ENCODE results near the gene ENAH.
"Not testable (repeated sequence)": the region's sequence is repeated elsewhere in the genome, so short reads cannot be mapped to it uniquely, and the experiment has no call there.

Gene ENAH

DNA sequence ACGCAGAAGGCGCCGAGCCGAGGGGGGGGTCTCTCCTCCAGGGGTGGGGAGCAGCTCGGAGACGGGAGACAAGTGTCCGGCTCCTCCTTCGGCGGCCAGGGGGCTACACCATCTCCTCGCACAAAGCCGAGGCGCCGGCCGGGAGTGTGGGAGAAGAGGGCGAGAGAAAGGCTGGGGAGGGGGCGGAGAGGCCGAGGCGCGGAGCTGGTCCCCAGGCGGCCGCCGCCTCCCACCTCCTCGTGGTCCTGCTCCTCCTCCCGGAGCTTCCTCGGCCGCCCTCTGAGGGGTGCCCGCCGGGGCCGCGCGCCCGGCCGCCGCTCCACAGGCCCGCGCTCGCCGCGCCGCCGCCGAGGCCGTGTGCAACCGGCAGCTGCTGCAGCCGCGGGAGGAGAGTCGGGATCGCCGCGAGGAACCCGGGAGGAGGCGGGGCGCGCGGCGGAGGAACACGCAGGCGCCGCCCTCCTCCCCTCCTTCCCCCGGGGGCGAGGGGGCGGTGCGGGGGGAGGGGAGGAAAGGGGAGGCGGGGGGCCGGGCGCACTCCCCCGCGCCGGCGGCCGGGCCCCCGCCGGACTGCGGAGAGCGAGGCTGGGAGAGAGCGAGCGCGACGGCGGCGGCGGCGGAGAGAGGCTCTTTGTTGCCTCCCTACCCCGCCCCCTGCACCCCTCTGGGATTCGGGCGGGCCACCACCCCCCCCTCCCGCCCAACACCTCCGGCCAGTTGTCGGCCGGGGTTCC lies at the start of gene ENAH:
TSS of gene ENAH (minus strand) at position 395 of the 734 bp plus-strand sequence. CDS start 433 bp downstream, outside the sequence.
- DNase-seq: peak; percentile 90

DNA sequence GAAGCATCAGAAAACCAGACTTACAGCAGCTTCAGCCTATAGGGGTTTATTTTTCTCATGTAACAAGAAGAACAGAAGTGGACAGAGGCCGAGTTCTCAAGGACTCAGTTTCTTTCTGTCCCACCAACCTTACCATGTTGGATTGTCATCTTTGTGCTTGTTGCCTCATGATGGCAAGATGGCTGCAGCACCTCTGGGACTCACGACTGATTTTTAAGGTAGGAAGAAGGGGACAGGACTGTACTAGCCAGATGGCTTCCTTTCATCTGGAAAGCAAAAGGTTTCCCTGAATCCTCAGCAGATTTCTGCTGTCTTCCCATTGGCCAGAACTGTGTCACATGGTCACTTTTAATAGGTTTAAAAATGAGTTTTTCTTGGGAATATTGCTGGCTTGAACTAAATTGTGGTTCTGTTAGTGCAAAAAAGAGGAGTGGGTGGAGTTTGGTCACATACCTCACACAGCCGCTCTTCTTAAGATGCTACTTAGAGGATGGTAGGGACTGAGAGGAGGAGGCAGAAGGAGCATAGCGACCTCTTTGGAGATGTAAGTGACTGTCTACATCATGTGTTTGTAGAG lies 48.1 kb upstream of the ENAH start:
- DNase-seq: peak; percentile 72

DNA sequence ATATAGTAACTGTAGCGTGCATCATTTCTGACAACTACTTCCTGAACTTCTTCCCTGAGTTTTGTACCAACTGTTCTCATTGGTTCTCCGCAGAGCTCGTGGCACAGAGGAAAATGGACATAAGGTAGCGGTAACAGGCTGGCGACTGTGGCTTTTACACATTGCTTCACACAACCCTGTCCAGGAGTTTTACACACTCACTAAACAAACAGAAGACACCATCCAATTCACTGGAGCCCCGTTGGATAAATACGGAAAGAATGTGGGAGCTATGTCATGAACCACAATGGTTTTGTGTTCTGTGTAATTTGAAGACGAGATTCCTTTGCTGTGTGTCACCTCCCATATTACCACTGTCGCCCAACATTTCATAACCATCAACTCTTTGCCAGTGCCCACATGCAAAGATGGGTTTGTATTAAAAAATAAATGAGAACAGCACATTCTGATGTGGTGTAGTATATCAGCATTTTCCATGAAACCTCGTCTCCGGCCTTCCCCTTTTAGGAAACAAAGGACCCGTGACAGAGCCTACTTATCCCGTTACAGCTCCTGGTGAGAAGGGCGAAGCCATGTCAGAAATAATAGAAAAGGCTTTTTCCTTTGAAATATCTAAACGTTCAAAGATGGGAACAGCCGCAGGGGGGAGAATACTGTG lies 47.4 kb upstream of the ENAH start:
- DNase-seq: peak; percentile 100

DNA sequence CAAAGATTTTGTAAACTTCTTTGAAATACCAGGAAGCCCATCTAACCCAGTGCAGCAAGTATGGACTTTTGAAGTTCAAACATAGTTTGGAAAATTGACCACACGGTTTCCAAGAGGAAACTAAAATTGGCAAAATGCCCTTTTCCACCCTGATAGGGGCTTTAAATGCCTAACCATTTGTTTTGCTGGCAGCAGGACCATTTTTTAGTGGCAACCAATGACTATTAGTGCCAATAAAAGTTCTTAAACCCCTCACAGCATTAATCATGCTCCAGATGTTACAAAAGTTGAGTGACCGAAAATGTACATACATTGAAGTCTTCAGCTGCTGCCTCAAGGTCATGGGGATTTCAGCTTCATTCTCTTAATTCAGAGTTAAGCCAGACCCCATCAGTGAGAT lies 46.4 kb upstream of the ENAH start:
- DNase-seq: peak; percentile 24

DNA sequence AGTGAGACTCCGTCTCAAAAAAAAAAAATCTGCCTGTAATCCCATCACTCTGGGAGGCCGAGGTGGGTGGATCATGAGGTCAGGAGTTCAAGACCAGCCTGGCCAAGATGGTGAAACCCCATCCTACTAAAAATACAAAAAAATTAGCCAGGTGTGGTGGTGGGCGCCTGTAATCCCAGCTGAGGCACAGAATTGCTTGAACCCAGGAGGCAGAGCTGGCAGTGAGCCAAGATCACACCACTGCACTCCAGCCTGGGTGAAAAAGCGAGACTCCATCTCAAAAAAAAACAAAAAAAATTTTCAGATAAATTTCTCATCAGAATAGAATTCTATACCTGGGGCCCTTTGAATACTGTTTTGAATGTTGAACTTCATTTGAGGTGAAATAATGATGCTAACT lies 45.3 kb upstream of the ENAH start:
- not testable (repeated sequence) for DNase-seq

DNA sequence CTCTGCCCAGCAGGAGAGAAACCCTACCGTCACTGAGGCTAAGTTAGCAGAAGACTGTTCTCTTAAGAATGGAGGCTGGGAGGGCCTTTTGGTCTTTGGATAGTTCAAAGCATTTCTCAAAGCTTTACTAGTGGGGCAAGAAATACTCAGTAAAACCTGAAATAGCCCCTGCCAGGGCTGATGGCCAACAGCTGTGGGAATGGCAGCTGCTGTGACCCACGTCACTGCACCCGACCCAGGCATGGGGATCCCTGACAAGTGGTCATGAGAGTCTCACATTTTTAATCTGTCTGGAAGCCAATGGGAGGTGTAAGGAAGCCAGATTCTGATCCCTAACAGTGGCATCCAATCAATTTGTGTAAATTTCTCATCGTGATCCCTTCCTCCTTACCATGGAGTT lies 44.5 kb upstream of the ENAH start:
- no peak for DNase-seq

DNA sequence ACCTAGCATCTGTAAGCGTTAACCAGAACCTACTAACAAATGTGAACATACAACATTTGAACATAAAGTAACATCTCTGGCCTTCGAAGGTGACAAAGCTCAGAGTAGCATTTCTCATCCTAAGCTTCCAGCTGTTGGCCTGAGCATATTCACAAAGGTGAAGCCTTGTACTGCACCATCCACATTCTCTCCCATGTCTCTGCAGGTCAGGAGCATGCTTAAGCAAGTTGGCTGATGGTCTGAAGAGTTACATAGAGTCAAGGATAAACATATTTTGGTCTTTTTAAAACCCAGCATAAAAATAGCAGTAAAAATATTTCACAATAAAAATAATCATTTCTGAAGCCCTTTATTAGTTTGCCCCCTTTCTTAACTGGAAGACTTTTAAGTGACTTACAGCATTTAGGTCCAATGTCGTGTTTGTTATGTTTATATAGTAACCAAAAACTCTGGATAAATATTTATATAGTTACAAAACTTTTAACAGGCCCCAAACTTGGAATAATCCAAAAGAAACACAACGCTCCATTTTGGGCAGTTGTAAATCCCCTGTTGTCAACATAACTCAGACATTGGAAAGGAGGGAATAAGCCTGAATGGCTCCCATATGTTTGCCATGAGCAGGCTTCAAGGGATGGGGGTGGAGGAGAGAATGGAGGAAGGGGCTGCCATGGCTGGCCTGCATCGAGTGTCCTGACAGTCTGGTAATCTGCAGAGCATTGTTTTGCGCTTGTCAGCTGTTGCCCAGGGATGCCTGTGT lies 42.8 kb upstream of the ENAH start:
- peak; percentile 42 for DNase-seq

DNA sequence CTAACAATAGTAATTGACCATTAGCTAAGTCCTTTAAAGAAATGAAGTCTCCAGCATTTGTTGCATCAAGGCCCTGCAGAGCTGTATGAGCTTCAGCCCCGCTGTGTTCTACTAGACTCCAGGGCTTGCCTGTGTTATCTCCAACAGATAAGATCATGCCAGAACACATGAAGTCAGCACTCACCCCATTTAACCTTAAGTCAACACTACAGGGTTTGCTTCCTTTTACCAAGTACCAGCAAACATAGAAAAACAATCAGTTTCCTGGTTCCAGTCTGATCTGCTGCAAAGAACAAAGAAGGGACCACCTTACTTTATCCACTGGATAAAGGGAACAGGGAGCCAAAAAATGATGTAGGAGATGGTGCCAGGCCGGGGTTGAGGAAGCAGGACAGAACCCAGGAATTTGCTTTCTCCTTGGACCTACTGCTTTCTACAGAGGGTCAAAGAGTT lies 41.3 kb upstream of the ENAH start:
- DNase-seq: peak; percentile 48

DNA sequence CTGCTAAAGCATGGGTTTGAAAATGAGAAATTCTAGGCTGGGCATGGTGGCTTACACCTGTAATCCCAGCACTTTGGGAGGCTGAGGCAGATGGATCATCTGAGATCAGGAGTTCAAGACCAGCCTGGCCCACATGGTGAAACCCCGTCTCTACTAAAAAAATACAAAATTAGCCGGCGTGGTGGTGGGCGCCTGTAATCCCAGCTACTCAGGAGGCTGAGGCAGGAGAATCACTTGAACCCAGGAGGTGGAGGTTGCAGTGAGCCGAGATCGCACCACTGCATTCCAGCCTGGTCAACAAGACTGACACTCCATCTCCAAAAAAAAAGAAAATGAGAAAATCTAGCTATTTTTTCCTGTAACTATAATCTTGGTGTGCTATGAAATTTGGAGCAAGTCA lies 40.8 kb upstream of the ENAH start:
- not testable (repeated sequence) for DNase-seq

DNA sequence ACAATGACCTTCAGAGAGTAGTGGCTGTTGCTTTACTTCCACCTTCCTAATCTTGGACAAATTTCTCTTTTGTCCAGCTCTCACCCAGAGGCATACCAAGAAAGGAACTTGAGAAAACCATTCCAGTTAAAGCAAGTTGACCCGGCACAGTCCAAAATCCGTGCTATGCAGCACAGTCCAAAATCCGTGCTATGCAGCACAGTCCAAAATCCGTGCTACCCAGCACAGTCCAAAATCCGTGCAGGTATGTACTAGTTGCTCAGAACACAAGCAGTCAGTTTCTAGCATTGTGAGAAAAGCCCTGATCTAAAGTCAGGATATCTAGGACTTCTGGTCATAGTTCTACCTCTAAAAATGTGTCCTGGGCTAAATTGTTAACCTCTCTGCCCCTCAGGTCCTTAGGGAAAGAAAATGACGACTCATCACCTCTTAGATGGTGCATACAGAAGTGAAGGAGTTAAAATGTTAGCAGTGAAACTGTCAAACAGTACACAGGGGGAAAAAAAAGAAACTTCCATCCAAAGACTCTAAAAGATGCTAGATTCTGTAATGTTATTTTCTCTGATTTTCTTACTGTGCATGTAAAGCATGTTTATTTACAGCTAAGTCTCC lies 40.3 kb upstream of the ENAH start:
- no peak for DNase-seq

DNA sequence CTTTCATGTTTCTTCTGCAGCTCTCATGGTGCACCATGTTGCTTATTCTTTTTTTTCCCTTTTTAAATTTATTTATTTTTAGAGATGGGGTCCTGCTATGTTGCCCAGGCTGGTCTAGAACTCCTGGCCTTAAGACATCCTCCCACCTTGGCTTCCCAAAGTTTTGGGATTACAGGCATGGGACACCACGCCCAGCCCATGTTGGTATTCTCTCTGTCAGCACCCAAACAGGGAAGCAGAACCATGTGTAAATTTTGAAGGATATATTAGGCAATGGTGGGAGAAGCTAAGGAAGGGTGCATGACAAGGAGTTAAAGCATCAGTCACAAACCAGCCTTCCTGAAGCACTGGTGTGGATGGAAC lies 39.6 kb upstream of the ENAH start:
- DNase-seq: no peak

DNA sequence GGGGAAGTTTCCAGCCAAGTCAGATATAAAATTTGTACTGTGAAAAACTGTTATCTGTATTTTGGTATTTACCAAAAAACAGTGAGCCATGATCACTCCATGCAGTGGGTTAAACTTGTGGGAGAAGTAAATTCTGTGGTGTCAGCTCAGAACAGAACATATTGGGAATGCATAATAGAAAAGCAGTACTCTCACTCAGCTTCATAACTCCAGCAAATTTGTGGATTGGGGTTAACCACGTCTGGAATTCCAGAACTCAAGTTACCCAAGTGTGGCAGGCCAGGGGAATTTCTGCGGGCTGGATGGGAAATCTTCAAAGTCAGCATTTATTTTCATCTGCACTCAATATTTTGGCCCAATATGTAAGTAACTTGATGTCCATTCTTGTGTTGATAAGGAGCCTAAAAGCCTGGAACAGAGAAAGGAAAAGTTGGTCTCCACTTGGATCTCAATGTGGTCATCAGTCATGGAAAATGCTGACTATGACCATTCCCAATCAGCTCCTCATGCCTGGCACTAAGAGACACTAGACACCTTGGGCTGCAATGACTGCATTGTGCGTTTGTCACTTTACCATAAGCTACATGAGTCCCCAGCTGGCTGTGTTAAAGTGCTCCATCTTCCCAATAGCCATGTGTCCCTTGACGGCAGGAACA lies 39.1 kb upstream of the ENAH start:
- peak; percentile 95 for DNase-seq

DNA sequence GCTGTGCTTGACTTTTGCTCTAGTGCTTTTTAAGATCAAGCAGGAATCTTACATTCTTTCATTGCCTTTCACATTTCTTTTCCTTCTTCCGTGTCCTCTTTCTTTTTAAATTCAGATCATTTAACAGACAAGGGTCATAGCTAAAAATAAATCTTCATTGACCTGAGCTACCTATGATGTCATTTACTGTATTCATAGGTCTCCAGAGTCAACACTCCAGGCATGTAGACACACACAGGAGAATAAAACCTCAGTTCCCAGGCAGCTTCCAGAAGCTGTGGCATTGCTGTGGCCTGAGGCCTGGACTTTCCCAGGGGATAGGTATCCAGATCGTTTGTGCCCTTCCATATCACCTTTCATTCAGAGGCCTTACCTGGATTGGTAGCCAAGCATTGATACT lies 38.5 kb upstream of the ENAH start:
- DNase-seq: peak; percentile 66

DNA sequence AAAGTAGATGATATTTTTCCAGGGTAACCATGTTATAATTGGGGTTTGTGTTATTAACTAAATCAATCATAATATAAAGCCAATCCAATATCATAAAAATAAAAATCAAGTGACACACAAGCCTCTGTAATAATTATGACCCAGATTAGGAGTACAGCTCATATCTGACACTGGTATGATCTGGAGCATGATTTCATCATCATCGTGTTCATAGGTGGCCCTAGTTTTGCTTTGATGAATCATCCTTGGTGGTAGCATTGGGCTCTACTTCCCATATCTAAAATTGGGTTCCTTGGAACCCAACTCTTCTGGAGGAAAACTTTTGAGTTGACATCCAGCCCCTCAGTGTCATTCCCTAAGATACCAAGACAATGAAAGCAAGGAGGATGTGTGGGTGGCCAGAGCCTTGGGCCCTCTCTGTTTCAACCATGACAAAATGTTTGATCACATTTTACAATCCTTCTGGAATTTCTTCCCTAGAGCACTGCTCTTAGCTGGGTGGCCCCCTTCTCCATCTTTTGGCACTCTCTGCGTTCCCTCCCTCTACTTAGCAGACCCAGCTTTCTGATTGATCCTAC lies 37.0 kb upstream of the ENAH start:
- DNase-seq: peak; percentile 57

DNA sequence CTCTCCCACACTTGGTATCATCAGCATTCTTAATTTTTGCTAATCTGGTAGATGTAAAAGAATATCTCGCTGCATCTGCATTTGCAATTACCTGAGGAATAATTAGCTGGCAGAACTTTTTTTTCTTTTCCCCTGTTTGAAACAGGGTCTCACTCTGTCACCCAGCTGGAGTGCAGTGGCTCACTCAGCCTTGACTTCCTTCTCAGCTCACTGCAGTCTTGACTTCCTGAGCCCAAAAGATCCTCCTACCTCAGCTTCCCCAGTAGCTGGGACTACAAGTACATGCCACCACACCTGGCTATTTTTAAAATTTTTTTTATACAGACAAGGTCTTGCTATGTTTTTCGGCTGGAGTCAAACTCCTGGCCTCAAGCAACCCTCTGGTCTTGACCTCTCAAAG lies 35.4 kb upstream of the ENAH start:
- no peak for DNase-seq

DNA sequence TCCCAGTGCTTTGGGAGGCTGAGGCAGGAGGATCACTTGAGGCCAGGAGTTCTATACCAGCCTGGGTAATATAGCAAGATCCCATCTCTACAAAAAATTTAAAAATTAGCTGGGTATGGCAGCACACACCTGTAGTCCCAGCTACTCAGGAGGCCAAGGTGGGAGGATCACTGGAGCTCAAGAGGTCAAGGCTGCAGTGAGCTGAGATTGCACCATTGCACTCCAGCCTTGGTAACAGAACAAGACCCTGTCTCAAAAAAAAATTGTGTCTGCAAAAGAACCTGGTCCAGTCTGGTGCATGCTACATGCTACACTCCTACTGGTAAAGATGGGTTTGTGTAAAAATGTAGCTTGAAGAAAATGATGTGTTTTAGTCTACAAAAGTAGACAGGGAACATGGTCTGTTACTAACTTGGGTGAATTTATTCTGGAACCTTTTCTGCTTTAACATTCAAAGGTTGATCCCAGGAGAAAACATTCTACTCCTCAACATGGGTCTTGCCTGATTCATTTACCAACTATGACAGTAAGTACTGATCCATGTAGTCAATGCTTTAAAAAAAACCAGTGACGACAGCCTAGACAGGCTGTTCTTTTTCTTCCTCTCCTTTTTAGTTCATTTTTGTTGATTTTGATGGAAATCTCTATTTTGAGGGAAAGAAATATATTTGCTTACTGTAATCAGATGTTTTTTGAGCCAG lies 32.7 kb upstream of the ENAH start:
- peak; percentile 49 for DNase-seq

DNA sequence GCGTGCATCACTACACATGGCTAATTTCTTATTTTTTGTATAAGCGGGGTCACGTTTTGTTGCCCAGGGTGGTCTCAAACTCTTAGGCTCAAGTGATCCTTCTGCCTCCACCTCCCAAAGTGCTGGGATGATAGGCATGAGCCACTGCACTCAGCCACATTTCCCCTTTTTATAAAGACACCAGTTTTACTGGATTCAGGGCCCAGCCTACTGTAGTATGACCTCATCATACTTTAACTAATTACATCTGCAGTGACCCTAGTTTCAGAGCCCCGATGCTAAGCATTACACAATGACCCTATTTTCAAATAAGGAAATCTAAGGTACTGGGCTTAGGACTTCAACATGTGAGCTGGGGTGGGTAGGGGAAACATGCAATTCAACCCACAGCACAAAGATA lies 31.8 kb upstream of the ENAH start:
- no peak for DNase-seq

DNA sequence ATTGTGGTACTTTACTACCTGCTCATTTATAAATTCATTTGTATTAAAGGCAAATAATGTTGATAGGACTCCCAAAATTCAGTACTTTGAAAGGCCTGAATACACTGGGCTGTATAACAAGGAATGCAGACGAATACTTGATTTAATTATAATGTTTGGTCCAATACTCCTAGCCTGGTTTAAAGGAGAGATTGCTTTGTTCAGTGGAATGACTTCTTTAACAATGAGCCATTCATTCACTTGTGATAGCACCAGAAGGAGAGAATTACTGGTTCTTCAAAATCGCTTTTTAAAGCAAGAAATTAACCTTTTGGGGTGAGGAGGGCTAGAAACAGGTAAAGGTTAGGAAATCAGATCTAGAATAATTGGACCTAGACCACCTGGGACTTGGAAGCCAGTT lies 28.3 kb upstream of the ENAH start:
- no peak for DNase-seq

DNA sequence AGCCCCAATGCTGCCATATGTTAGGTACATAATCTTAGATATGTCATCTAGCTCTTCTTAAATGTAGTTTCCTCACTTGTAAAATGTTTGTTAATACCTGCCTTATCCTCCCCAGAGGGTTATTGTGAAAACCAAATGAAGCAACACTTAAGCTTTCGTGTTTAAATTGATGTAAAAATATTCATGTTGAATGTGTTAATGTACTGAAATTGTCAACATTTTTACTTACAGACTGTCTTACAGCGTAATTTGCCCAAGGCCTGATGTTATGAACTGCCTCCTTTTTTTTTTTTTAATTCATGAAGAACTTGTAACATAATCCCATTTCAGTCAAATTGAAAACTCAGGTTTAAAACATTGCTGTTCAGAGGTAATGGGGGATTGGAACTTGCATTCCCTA lies 25.6 kb upstream of the ENAH start:
- no peak for DNase-seq

DNA sequence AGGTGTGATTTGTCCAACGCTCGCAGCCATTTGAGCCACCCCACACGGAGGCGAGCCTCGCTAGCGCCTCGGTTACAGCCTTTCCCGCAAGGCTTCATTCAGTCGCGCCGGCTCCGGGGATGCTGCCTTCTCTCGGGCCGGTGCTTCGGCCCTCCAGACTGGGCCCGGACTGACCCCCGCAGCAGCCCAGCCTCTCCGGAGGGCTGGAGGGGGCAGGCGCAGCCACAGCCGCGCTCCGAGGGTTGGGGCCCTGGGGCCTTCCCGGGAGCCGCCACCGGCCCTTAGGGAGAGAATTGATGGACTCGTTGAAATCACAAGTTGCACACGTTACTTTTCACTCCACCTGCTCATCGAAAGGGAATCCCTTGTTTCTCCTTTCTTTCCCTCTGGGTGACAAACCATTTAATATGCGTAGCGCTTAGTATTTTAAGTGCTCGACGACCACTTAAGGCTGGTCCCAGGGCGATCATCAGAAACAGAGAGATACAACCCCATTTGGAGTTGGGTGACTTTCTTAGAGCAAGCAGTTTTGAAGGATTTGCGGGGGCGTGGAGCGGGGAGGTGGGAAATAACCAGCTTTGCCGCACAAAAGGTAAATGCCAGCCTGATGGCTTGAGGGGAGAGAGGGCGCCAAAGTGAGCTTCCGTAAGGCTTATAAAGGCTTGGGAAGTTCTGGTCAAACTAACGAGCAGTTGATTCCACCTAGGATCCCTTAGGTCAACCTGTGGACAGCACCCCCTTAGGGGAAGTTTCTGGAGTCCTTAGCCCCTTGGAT lies 24.6 kb upstream of the ENAH start:
- no peak for DNase-seq

DNA sequence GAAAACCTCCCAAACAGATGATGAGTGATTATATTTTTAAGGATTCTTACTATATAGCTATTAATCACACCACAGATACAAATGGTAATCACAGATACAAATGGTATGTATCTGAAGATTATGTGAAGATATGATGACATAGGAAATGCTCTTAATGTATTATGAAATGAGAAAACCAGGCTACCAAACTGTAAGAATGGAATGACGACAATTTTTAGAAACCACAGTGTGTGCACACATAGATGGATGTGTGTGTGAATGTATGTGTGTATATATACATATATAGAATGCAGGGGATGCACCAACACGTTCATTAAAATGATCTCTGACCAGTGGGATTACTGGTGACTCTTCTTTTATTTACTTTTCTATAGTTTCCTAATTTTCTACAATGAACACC lies 21.5 kb upstream of the ENAH start:
- DNase-seq: peak; percentile 68

Data from fibroblast of skin of right biceps (primary cell).